Effector memory CD4-positive, alpha-beta T cell (primary cell): ENCODE results near the gene CDC42SE1.

Experiments used
- DNase-seq, 3 donors: peaks; one replicate each; pipeline ENCODE4 v3.0.0-alpha.2; 2020
- H3K27ac ChIP-seq: 2 replicates; pipeline ENCODE4 v1.7.0; 2013; ENCODE audit warnings: mild to moderate bottlenecking, low read length, moderate library complexity; ENCODE audit not compliant: insufficient read depth, poor library complexity, severe bottlenecking
- H3K27me3 ChIP-seq: replicated peaks from 2 replicates; pipeline ENCODE4 v1.7.0; 2013; ENCODE audit warnings: mild to moderate bottlenecking, low read length; ENCODE audit not compliant: insufficient read depth, control insufficient read depth, poor library complexity, severe bottlenecking
- H3K36me3 ChIP-seq: 2 replicates; pipeline ENCODE4 v1.7.0; 2013; ENCODE audit warnings: mild to moderate bottlenecking, low read length, moderate library complexity; ENCODE audit not compliant: control insufficient read depth, insufficient read depth
- H3K4me1 ChIP-seq: 2 replicates; pipeline ENCODE4 v1.7.0; 2013; ENCODE audit warnings: low read length, mild to moderate bottlenecking; ENCODE audit not compliant: control insufficient read depth, insufficient read depth, poor library complexity, severe bottlenecking
- H3K4me3 ChIP-seq: 2 replicates; pipeline ENCODE4 v1.7.0; 2013; ENCODE audit warnings: low read length, low read depth, mild to moderate bottlenecking; ENCODE audit not compliant: insufficient read depth, poor library complexity, severe bottlenecking
- H3K9me3 ChIP-seq: 2 replicates; pipeline ENCODE4 v1.7.0; 2013; ENCODE audit warnings: mild to moderate bottlenecking, low read length, moderate library complexity; ENCODE audit not compliant: control insufficient read depth

The CDC42SE1 gene

GRCh38 chr1:151069103-151069486 is 9.7 kb upstream of the CDC42SE1 start:
- no peaks in the 10 kb centered on the region for H3K9me3 ChIP-seq
- no peak for DNase-seq
- H3K27ac ChIP-seq: no peak overlapping the region
- H3K36me3 ChIP-seq: peaks cover 2% of the 10 kb centered on the region
- no peak overlapping the region for H3K4me3 ChIP-seq
- peaks cover 5% of the 10 kb centered on the region for H3K4me1 ChIP-seq
- H3K27me3 ChIP-seq: no peaks in the 10 kb centered on the region

- no peaks in the 10 kb centered on the region for H3K9me3 ChIP-seq
- no peak overlapping the region for H3K27ac ChIP-seq
- no peak for DNase-seq
- H3K36me3 ChIP-seq: peaks cover 2% of the 10 kb centered on the region
- no peak overlapping the region for H3K4me3 ChIP-seq
- H3K27me3 ChIP-seq: no peaks in the 10 kb centered on the region
- peaks cover 5% of the 10 kb centered on the region for H3K4me1 ChIP-seq
Measured at GRCh38 chr1:151067185-151067584, 7.8 kb upstream of the CDC42SE1 start.

GRCh38 chr1:151065089-151065645 is 5.7 kb upstream of the CDC42SE1 start:
- peaks cover 4% of the 10 kb centered on the region for H3K4me1 ChIP-seq
- H3K9me3 ChIP-seq: no peaks in the 10 kb centered on the region
- no peak for DNase-seq
- H3K4me3 ChIP-seq: no peak overlapping the region
- no peak overlapping the region for H3K27ac ChIP-seq
- H3K36me3 ChIP-seq: no peaks in the 10 kb centered on the region
- no peaks in the 10 kb centered on the region for H3K27me3 ChIP-seq

- H3K4me1 ChIP-seq: peaks cover 11% of the 10 kb centered on the region
- H3K36me3 ChIP-seq: no peaks in the 10 kb centered on the region
- H3K4me3 ChIP-seq: no peak overlapping the region
- DNase-seq: no peak
- no peaks in the 10 kb centered on the region for H3K9me3 ChIP-seq
- H3K27me3 ChIP-seq: no peaks in the 10 kb centered on the region
- H3K27ac ChIP-seq: no peak overlapping the region
Measured at GRCh38 chr1:151062741-151063371, 3.4 kb upstream of the CDC42SE1 start.

GRCh38 chr1:151061704-151062103 is 2.3 kb upstream of the CDC42SE1 start:
- Histone ChIP-seq H3K27ac (no peak overlapping the region), H3K9me3 (no peaks in the 10 kb centered on the region), H3K36me3 (peaks cover 2% of the 10 kb centered on the region), H3K27me3 (no peaks in the 10 kb centered on the region), H3K4me3 (no peak overlapping the region), H3K4me1 (peaks cover 13% of the 10 kb centered on the region)
- DNase-seq: no peak

- H3K27me3 ChIP-seq: no peaks in the 10 kb centered on the region
- H3K4me3 ChIP-seq: peak overlapping the region; percentile 88
- H3K27ac ChIP-seq: no peak overlapping the region
- H3K4me1 ChIP-seq: peaks cover 17% of the 10 kb centered on the region
- DNase-seq: no peak
- no peaks in the 10 kb centered on the region for H3K9me3 ChIP-seq
- peaks cover 2% of the 10 kb centered on the region for H3K36me3 ChIP-seq
Measured at GRCh38 chr1:151060657-151061421, 1.4 kb upstream of the CDC42SE1 start.

- H3K27ac ChIP-seq: peak within 1 kb of the TSS; percentile 98
- H3K9me3 ChIP-seq: no peaks in the 10 kb centered on the region
- peaks cover 7% of the 10 kb centered on the region for H3K36me3 ChIP-seq
- H3K27me3 ChIP-seq: no peaks in the 10 kb centered on the region
- H3K4me3 ChIP-seq: peak within 1 kb of the TSS; percentile 88
- H3K4me1 ChIP-seq: peaks cover 24% of the 10 kb centered on the region
- no peak for DNase-seq
Measured at GRCh38 chr1:151060007-151060656, 710 bp upstream of the CDC42SE1 start, which contains the start of gene MLLT11. Gene MLLT11 (plus strand): TSS chr1:151060397. CDS start chr1:151067225, 6,828 bp downstream.

- Histone ChIP-seq H3K4me3 (peak overlapping the region; percentile 88), H3K4me1 (peaks cover 37% of the 10 kb centered on the region), H3K36me3 (peaks cover 21% of the 10 kb centered on the region), H3K27me3 (no peaks in the 10 kb centered on the region), H3K9me3 (no peaks in the 10 kb centered on the region), H3K27ac (peak overlapping the region; percentile 98)
- no peak for DNase-seq
Measured at GRCh38 chr1:151058692-151059091, 730 bp downstream of the CDC42SE1 start.

- Histone ChIP-seq H3K4me1 (peaks cover 52% of the 10 kb centered on the region), H3K9me3 (no peaks in the 10 kb centered on the region), H3K27me3 (no peaks in the 10 kb centered on the region), H3K4me3 (peak overlapping the region; percentile 88), H3K36me3 (peaks cover 42% of the 10 kb centered on the region), H3K27ac (peak overlapping the region; percentile 98)
- no peak for DNase-seq
Measured at GRCh38 chr1:151056149-151056548, 3.3 kb downstream of the CDC42SE1 start.
